ENCODE data around the gene GPR78.

GRCh38 chr4:8610858-8611616, 30.8 kb downstream of the GPR78 start:
- TF ChIP-seq, protein P1, sequence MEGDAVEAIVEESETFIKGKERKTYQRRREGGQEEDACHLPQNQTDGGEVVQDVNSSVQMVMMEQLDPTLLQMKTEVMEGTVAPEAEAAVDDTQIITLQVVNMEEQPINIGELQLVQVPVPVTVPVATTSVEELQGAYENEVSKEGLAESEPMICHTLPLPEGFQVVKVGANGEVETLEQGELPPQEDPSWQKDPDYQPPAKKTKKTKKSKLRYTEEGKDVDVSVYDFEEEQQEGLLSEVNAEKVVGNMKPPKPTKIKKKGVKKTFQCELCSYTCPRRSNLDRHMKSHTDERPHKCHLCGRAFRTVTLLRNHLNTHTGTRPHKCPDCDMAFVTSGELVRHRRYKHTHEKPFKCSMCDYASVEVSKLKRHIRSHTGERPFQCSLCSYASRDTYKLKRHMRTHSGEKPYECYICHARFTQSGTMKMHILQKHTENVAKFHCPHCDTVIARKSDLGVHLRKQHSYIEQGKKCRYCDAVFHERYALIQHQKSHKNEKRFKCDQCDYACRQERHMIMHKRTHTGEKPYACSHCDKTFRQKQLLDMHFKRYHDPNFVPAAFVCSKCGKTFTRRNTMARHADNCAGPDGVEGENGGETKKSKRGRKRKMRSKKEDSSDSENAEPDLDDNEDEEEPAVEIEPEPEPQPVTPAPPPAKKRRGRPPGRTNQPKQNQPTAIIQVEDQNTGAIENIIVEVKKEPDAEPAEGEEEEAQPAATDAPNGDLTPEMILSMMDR (IDR thresholded peaks at IDR 0.05) = no peak
- TF ChIP-seq RELA (CRISPR knock-in tag; IDR thresholded peaks at IDR 0.05; ENCODE audit: borderline replicate concordance) (no peak), MAX (CRISPR knock-in tag; IDR thresholded peaks at IDR 0.05) (no peak), FOXJ3 (CRISPR knock-in tag; IDR thresholded peaks at IDR 0.05; ENCODE audit: borderline replicate concordance) (no peak), USF2 (CRISPR knock-in tag; IDR thresholded peaks at IDR 0.05) (no peak), GABPB1 (CRISPR knock-in tag; IDR thresholded peaks at IDR 0.05) (no peak), ZNF232 (CRISPR knock-in tag; IDR thresholded peaks at IDR 0.05) (no peak), ATF2 (CRISPR knock-in tag; IDR thresholded peaks at IDR 0.05; ENCODE audit: borderline replicate concordance, low read depth) (no peak)
- TF ChIP-seq, protein P2, sequence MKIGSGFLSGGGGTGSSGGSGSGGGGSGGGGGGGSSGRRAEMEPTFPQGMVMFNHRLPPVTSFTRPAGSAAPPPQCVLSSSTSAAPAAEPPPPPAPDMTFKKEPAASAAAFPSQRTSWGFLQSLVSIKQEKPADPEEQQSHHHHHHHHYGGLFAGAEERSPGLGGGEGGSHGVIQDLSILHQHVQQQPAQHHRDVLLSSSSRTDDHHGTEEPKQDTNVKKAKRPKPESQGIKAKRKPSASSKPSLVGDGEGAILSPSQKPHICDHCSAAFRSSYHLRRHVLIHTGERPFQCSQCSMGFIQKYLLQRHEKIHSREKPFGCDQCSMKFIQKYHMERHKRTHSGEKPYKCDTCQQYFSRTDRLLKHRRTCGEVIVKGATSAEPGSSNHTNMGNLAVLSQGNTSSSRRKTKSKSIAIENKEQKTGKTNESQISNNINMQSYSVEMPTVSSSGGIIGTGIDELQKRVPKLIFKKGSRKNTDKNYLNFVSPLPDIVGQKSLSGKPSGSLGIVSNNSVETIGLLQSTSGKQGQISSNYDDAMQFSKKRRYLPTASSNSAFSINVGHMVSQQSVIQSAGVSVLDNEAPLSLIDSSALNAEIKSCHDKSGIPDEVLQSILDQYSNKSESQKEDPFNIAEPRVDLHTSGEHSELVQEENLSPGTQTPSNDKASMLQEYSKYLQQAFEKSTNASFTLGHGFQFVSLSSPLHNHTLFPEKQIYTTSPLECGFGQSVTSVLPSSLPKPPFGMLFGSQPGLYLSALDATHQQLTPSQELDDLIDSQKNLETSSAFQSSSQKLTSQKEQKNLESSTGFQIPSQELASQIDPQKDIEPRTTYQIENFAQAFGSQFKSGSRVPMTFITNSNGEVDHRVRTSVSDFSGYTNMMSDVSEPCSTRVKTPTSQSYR (CRISPR knock-in tag; IDR thresholded peaks at IDR 0.05) = no peak
- TF ChIP-seq, protein P3, sequence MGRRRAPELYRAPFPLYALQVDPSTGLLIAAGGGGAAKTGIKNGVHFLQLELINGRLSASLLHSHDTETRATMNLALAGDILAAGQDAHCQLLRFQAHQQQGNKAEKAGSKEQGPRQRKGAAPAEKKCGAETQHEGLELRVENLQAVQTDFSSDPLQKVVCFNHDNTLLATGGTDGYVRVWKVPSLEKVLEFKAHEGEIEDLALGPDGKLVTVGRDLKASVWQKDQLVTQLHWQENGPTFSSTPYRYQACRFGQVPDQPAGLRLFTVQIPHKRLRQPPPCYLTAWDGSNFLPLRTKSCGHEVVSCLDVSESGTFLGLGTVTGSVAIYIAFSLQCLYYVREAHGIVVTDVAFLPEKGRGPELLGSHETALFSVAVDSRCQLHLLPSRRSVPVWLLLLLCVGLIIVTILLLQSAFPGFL (CRISPR knock-in tag; IDR thresholded peaks at IDR 0.05; ENCODE audit: borderline replicate concordance) = no peak
- TF ChIP-seq, protein P4, sequence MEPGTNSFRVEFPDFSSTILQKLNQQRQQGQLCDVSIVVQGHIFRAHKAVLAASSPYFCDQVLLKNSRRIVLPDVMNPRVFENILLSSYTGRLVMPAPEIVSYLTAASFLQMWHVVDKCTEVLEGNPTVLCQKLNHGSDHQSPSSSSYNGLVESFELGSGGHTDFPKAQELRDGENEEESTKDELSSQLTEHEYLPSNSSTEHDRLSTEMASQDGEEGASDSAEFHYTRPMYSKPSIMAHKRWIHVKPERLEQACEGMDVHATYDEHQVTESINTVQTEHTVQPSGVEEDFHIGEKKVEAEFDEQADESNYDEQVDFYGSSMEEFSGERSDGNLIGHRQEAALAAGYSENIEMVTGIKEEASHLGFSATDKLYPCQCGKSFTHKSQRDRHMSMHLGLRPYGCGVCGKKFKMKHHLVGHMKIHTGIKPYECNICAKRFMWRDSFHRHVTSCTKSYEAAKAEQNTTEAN (CRISPR knock-in tag; IDR thresholded peaks at IDR 0.05) = no peak
